Tibial nerve (tissue), 4 donors: ENCODE measurements around the gene RBMS3.

Experiments used
- CTCF ChIP-seq, 5 experiments: fragments of 200-600 bp in 3 of 5; fragments of 450-650 bp in 2 of 5; sonication (generic) in 3 of 5; IDR thresholded peaks; one replicate each; pipeline ENCODE4 v1.5.1; 2016 to 2019; ENCODE audit warnings: antibody characterized with exemption in 5 of 5, mild to moderate bottlenecking in 3 of 5, moderate library complexity in 2 of 5
- EP300 ChIP-seq, 2 donors: sonication (generic); formaldehyde crosslinking; IDR thresholded peaks; one replicate each; pipeline ENCODE4 v1.6.1; 2017; ENCODE audit warnings: antibody characterized with exemption in 2 of 2, mild to moderate bottlenecking in 1 of 2

DNA sequence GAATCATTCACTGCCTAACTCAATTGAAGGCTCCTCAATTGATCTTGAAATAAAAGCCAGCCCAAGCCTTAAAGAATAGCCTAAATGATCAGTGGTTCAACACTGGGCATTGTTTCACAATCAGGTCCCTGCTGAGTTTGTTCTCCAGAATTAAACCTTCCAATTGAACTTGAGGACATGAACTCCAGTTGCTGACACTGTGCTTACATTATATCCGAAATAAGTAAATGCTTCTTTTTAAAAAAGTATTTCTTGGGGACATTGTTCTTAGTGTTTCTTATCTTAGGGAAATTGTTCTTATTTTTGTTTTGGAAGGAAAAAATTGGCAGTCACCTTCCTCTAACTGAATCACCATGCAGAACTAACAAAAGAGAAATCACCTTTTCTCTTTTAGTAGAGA is 450.2 kb downstream of the RBMS3 start:
- TF ChIP-seq CTCF (IDR thresholded peaks at IDR 0.05), result no peak
- TF ChIP-seq EP300 (IDR thresholded peaks at IDR 0.05), result no peak
